Measurements from ENCODE around the gene SLITRK3. TPM values are rescaled to one million over a fixed set of nuclear protein-coding genes. Genes with fewer than 3 reads are reported as not detected.

Gene SLITRK3
- total RNA-seq, 1 experiment from 2014 or later = 0.48 TPM

GRCh38 chr3:165162883-165163282, 33.3 kb downstream of the SLITRK3 start:
- no peaks in the 10 kb centered on the region for H3K9me3 ChIP-seq (ENCODE audit: control insufficient read depth, low read depth, low read length)
- Mint-ChIP-seq H3K36me3 (ENCODE audit: insufficient read depth in 1 of 3, low read depth in 3 of 3) (no peaks in the 10 kb centered on the region), H3K27ac (no peak overlapping the region), H3K9me3 (no peaks in the 10 kb centered on the region), H3K4me1 (no peaks in the 10 kb centered on the region), H3K27me3 (ENCODE audit: low read depth) (no peaks in the 10 kb centered on the region; the same call in 1 of the 2 replicates), H3K4me3 (no peak overlapping the region)
- no peak overlapping the region for H4K8ac ChIP-seq (replicated peaks; ENCODE audit: insufficient read length, low read depth, low read length)
- H2BK120ac ChIP-seq (ENCODE audit: low read depth, low read length, poor library complexity, severe bottlenecking) = no peak overlapping the region
- no peak overlapping the region for H4K5ac ChIP-seq (ENCODE audit: insufficient read length, low read depth, low read length)
- H3K14ac ChIP-seq (ENCODE audit: insufficient read depth, low read length) = no peak overlapping the region
- no peaks in the 10 kb centered on the region for H3K4me1 ChIP-seq (ENCODE audit: insufficient read depth, low read length)
- H2BK12ac ChIP-seq (ENCODE audit: insufficient read length, low read depth, low read length) = no peak overlapping the region
- no peak overlapping the region for H3K4ac ChIP-seq (ENCODE audit: low read depth, low read length)
- no peaks in the 10 kb centered on the region for H3K79me1 ChIP-seq (ENCODE audit: insufficient read depth, low read depth, low read length, poor library complexity, severe bottlenecking)
- no peak overlapping the region for H2BK15ac ChIP-seq (ENCODE audit: low read depth, low read length)
- H4K20me1 ChIP-seq (ENCODE audit: control insufficient read depth, insufficient read depth, insufficient read length) = no peaks in the 10 kb centered on the region
- H4K91ac ChIP-seq (ENCODE audit: insufficient read length, low read depth, low read length) = no peak overlapping the region
- H3K27me3 ChIP-seq (ENCODE audit: insufficient read depth, low read length) = no peaks in the 10 kb centered on the region
- no peak overlapping the region for H2BK20ac ChIP-seq (ENCODE audit: low read depth, low read length, poor library complexity, severe bottlenecking)
- no peak overlapping the region for H3K18ac ChIP-seq (ENCODE audit: insufficient read length, low read depth, low read length)
- no peak overlapping the region for H3T11ph ChIP-seq (ENCODE audit: low read length)
- no peak overlapping the region for H3K4me2 ChIP-seq (ENCODE audit: insufficient read depth, insufficient read length, low read length)
- H3K23me2 ChIP-seq (ENCODE audit: insufficient read length, low read depth, low read length, poor library complexity, severe bottlenecking) = no peaks in the 10 kb centered on the region
- no peak overlapping the region for H3K9ac ChIP-seq (ENCODE audit: extremely low read depth, insufficient read length, low read length)
- H3K56ac ChIP-seq (ENCODE audit: insufficient read length, low read depth, low read length) = no peak overlapping the region
- no peak for DNase-seq
- H2AFZ ChIP-seq (ENCODE audit: low read length) = no peak overlapping the region
- no peak overlapping the region for H2AK5ac ChIP-seq (ENCODE audit: insufficient read length, low read length)
- no peak overlapping the region for H2BK5ac ChIP-seq (ENCODE audit: insufficient read length, low read length)
- no peak overlapping the region for H3K23ac ChIP-seq (ENCODE audit: insufficient read length, low read depth, low read length)
- H3K79me2 ChIP-seq (ENCODE audit: insufficient read depth, low read length) = no peaks in the 10 kb centered on the region
- no peak for TF ChIP-seq CTCF (conservative IDR thresholded peaks at IDR 0.05)
- no CpG with 5 or more reads among the region's 1 CpG for WGBS (ENCODE audit: extremely low coverage, insufficient read length, low lambda C conversion rate)
- no peak overlapping the region for H3K27ac ChIP-seq (ENCODE audit: insufficient read length, low read depth, low read length)

Data from H9 (cell line).